HL-60 (cell line): Measurements from ENCODE around the gene DISP2.
A peak's percentile ranks its signal among the peaks of the same experiment; 100 is the strongest.

Experiments
- DNase-seq, 2 experiments: peaks; one replicate each; pipeline ENCODE4 v3.0.0-alpha.2; 2010 to 2020; ENCODE audit warnings: low read depth in 1 of 2, low spot score in 1 of 2
- H3K27ac ChIP-seq: fragments of 250-450 bp; sonication (Bioruptor Pico); replicated peaks from 2 replicates; pipeline ENCODE4 v1.5.1; 2020; ENCODE audit warnings: mild to moderate bottlenecking, moderate library complexity
- H3K27me3 ChIP-seq: fragments of 250-450 bp; sonication (Bioruptor Pico); 2 replicates; pipeline ENCODE4 v1.5.1; 2021; ENCODE audit warnings: mild to moderate bottlenecking, moderate library complexity; ENCODE audit not compliant: insufficient read depth, poor library complexity, severe bottlenecking
- H3K4me3 ChIP-seq: replicated peaks from 2 replicates; pipeline ENCODE4 v1.5.1; 2011; ENCODE audit warnings: mild to moderate bottlenecking, control low read depth, low read length; ENCODE audit not compliant: insufficient read depth
- CTCF ChIP-seq: IDR thresholded peaks from one replicate; pipeline ENCODE4 v1.5.1; 2011; ENCODE audit warnings: low read length, control low read depth, inconsistent platforms; ENCODE audit not compliant: insufficient read depth
- GABPA ChIP-seq: IDR thresholded peaks from 2 replicates; pipeline ENCODE4 v1.6.1; 2012; ENCODE audit warnings: low read depth
- POLR2AphosphoS5 ChIP-seq: IDR thresholded peaks from 2 replicates; pipeline ENCODE4 v1.6.1; 2012; ENCODE audit warnings: low read depth
- REST ChIP-seq: IDR thresholded peaks from 2 replicates; pipeline ENCODE4 v1.6.1; 2012; ENCODE audit warnings: low read depth; ENCODE audit not compliant: insufficient replicate concordance
- SPI1 ChIP-seq: IDR thresholded peaks from 2 replicates; pipeline ENCODE4 v1.6.1; 2012; ENCODE audit warnings: low read depth, mild to moderate bottlenecking, borderline replicate concordance

Gene DISP2

DNA sequence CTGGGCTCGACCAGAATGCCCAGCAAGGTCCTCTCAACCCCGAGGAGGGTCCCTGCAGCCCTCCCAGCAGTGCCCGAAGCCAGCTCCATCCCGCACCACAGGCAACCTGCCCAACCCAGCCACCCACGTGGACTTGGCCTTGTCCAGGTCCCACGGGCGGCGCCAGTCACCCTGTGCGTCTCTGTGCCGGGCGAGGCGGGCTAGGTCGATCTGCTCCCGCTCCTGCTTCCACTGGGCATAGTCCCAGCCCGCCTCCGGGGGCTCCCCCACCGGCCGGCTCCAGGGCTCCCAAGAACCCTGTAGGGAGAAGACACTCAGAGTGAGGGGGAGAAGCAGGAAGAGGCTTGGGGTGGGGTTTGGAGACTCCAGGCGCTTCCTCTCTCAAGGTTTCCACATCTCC lies 20.4 kb upstream of the DISP2 start:
- Histone ChIP-seq H3K27me3 (no peaks in the 10 kb centered on the region), H3K27ac (no peak overlapping the region), H3K4me3 (no peak overlapping the region)
- no peak for TF ChIP-seq REST
- no peak for DNase-seq

GRCh38 chr15:40338041-40338657 lies 19.9 kb upstream of the DISP2 start:
- Histone ChIP-seq H3K27ac (no peak overlapping the region), H3K4me3 (no peak overlapping the region), H3K27me3 (no peaks in the 10 kb centered on the region)
- DNase-seq: peak in 1 of 2 experiments; percentile 84
- TF ChIP-seq CTCF (peak; percentile 91), POLR2AphosphoS5 (no peak)

DNA sequence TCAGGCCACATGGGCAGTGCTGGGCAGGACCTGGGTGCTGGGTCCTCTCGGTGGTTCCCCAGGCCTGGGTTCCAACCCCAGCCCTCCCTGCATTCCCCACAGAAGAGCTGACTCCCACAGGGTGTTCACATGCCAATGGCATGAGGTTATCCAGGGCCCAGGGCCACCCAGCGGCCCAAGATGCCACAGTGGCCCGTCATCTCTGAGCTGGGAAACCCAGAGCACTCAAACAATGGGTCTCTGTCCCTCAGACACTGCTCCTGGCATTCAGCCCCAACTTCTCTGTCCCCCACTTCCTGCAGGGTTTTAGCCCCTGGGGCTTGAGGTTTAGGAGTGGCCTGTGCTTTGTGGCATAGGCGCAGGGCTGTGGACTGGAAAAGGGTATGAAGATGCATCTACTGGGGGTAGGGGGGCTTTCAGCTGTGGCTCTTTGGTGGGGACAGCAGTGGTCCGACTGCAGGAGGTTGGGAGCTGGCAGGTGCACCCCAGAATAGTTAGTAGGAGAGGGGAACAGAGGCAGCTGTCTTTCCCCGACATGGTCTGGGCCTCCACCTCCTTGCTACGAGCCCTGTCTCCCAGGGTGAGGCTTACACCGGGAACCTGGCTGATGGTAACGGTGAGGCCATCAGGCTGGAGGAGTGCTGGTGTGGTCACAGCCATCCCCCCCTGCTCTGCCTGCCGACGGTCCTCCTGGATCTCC lies 18.9 kb upstream of the DISP2 start:
- Histone ChIP-seq H3K27me3 (no peaks in the 10 kb centered on the region), H3K27ac (no peak overlapping the region), H3K4me3 (no peak overlapping the region)
- TF ChIP-seq SPI1: no peak
- TF ChIP-seq POLR2AphosphoS5: no peak
- no peak for TF ChIP-seq GABPA
- no peak for TF ChIP-seq CTCF
- no peak for TF ChIP-seq REST
- DNase-seq: no peak

DNA sequence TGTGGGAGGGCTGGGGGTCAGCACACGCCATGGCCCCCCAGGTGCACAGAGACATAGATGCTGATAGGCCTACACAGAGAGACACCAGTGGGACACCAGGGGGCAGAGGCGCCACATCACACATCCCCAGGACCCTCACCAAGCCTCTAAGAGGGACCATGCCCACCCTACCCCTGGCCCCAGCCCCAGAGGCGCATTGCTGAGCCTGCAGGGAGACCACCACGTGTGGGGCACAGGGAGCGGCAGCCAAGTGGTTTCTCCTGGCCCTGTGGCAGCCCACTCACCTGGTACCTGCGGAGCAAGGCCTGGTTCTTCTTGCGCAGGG lies 18.4 kb upstream of the DISP2 start:
- no peak overlapping the region for H3K4me3 ChIP-seq
- H3K27ac ChIP-seq: no peak overlapping the region
- no peak for DNase-seq
- H3K27me3 ChIP-seq: no peaks in the 10 kb centered on the region
- no peak for TF ChIP-seq POLR2AphosphoS5
- TF ChIP-seq GABPA: no peak

GRCh38 chr15:40340038-40340739 lies 17.8 kb upstream of the DISP2 start:
- H3K27me3 ChIP-seq: no peaks in the 10 kb centered on the region
- no peak for DNase-seq
- no peak overlapping the region for H3K4me3 ChIP-seq
- H3K27ac ChIP-seq: peak overlapping the region; percentile 33
- no peak for TF ChIP-seq GABPA
- peak; percentile 45; the same call in 1 of the 2 replicates for TF ChIP-seq SPI1
